Occipital lobe (tissue), 2 donors: ENCODE results near the gene MRPL4. TPM values are rescaled to one million over a fixed set of nuclear protein-coding genes. Genes with fewer than 3 reads are reported as not detected.
"Not testable (repeated sequence)": the region's sequence is repeated elsewhere in the genome, so short reads cannot be mapped to it uniquely, and the experiment has no call there.

ENCODE experiments used
- DNase-seq: peaks from one replicate; lab custom pipeline; 2025; lab: John Stamatoyannopoulos, UW
- total RNA-seq: library from RNA; depleted of rRNA; stranded (reverse); fragments of >200 nt; gene quantifications from one replicate; pipeline ENCODE4 v1.2.3, GENCODE V29; 2014

The MRPL4 gene
- total RNA-seq, 1 donor from 2014 or later, result 8.9 TPM

- no peak for DNase-seq
Observed at GRCh38 chr19:10230173-10230860, 21.7 kb upstream of the MRPL4 start.

- no peak for DNase-seq
Observed at GRCh38 chr19:10230861-10231611, 21.0 kb upstream of the MRPL4 start, which contains the start of gene S1PR2. Gene S1PR2, minus strand, starts transcription at chr19:10231331. Its CDS starts 6,426 bp downstream, at chr19:10224905.

DNA sequence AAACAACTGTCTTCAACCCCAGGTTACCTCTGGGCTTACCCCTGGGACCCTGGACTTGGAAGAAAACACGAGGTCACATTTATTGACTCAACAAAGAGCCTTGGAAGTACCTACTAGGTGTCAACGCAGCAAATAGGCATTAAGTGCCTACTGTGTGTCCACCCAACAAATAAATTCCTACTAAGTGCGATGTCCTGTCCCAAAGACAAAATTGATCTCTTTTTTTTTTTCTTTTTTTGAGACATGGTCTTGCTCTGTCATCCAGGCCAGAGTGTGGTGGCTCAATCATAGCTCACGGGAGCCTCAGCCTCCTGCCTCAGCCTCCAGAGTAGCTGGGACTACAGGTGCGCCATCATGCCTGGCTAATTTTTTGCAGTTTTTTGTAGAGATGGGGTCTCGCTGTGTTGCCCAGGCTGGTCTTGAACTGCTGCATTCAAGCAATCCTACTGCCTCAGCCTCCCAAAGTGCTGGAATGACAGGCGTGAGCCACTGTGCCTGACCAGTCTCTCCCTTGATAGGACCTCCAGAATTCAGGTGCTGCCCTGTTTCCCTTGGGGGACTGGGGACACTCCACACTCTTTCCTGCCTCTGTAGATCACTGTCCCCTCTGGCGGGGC, 20.3 kb upstream of the MRPL4 start:
- no peak for DNase-seq

- DNase-seq, result no peak
Observed at GRCh38 chr19:10233946-10234345, 18.1 kb upstream of the MRPL4 start.

GRCh38 chr19:10235003-10235402, 17.0 kb upstream of the MRPL4 start:
- DNase-seq, result no peak

DNA sequence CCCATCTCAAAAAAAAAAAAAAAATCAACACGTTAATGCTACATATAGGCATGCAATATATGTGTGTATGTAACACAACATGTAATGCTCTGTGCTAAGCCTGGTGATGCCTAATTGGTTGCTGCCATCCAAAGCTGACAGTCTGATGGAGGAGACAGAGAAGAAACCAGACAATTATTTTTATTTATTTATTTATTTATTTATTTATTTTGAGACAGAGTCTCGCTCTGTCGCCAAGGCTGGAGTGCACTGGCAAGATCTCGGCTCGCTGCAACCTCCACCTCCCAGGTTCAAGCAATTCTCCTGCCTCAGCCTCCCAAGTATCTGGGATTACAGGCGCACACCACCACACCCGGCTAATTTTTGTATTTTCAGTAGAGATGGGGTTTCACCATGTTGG, 16.6 kb upstream of the MRPL4 start:
- DNase-seq, result not testable (repeated sequence)

DNA sequence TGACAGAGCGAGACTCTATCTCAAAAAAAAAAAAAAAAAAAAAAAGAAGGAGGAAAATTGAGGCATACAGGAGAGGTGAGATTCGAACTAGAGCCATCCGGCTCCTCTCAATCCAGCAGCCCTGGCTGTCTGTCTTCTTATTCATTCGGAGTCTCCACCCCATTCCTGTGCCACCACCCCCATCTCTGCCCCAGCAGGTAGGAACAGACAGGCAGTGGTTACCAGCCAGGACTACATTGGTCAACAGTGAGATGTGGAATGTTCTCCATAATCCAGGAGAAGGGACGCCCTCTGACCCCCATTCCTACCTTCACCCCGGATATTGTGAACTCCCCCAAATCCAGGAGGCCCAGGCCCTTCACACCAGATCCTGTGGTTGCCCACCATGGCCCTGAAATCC, 14.3 kb upstream of the MRPL4 start:
- DNase-seq, result no peak

DNA sequence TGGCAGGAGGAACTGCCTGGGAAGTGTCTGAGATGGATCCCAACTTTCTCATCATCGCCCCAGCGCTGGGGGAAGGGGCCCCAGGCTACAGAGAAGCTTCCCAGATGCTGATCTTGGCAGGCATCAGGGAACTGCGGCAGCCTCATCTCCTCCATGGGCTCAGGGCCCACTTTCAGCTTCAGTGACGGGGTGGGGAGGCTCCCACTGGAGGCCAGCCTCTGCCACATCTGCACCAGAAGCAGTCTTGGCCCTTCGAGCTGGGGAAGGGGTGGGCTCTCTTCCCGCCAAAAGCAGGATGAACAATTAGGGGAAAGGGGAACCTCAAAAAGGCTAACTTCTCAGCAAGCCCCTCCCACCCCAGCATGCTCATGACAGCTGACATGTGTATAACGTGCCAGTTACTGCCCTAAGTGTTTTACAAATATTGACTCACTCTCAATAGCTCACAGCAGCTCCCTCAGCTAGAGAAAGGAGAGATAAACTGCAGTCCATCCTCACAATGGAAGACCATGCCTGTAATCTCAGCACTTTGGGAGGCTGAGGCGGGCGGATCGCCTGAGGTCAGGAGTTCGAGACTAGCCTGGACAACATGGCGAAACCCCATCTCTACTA, 13.7 kb upstream of the MRPL4 start:
- no peak for DNase-seq

- DNase-seq, result not testable (repeated sequence)
Observed at GRCh38 chr19:10241826-10242449, 10.1 kb upstream of the MRPL4 start.

DNA sequence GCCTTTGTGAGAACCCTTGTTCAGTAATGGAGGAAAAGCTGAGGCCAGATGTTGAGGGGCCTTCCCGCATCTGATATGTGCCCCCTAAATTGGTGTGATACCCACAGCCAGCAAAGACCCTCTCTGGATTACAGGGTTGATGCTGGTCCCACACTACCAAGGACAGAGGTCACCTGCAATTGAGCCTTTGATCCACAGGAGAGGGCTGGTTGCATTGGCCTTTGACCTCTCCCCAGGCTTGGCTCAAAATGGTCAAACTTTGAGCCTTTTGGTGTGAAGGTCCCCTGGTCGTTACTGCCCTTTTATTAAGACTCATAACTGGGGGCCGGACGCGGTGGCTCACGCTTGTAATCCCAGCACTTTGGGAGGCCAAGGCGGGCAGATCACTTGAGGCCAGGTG, 8.4 kb upstream of the MRPL4 start:
- DNase-seq, result no peak

GRCh38 chr19:10245189-10245939, 6.7 kb upstream of the MRPL4 start:
- no peak for DNase-seq

DNA sequence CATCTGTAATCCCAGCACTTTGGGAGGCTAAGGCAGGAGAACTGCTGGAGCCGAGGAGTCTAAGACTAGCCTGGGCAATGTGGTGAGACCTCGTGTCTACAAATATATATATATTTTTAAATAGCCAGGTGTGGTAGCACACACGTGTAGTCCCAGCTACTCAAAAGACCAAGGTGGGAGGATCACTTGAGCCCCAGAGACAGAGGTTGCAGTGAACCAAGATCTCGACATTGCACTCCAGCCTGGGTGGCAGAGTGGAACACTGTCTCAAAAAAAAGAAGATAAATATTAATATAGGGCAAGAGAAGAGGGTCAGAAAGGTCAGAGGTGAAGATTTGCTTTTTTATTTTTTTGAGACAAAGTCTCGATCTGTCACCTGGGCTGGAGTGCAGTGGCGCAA, 5.5 kb upstream of the MRPL4 start:
- no peak for DNase-seq

DNA sequence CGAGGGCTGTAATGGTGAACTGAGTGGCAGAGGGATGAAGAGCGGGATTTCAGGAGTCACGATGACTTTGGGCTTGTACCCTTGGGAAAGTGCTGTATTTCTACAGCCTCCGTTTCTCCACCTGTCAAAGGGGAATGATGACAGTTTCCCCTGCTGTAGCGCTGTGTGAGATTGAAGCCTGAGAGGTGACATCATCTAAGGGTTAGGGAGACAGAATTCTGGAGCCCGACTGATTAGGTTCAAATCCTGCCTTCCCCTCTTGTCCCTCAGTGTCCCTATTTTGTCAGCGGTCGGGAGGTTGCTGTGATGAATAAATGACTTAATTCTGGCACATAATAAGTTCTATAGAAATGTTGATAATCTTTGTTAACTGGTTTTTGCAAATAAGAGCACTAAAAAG, 693 bp downstream of the MRPL4 start:
- no peak for DNase-seq

DNA sequence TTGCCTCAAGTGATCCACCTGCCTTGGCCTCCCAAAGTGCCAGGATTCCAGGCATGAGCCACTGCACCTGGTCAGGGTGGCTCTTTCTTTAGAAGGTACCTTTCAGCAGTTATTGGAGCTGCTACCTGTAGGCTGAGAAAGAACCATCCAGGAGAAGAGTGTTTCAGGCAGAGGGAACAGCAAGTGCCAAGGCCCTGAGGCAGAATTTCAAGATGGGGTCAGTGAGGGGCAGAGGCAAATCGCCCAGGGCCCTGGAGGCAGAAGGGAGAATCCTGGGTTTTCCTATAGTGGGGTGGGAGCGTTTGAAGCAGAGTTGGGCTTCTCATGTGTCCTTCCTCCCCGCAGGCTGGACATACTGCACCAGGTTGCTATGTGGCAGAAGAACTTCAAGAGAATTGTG, 2.2 kb downstream of the MRPL4 start:
- no peak for DNase-seq

- no peak for DNase-seq
Observed at GRCh38 chr19:10255358-10255757, 3.3 kb downstream of the MRPL4 start.

DNA sequence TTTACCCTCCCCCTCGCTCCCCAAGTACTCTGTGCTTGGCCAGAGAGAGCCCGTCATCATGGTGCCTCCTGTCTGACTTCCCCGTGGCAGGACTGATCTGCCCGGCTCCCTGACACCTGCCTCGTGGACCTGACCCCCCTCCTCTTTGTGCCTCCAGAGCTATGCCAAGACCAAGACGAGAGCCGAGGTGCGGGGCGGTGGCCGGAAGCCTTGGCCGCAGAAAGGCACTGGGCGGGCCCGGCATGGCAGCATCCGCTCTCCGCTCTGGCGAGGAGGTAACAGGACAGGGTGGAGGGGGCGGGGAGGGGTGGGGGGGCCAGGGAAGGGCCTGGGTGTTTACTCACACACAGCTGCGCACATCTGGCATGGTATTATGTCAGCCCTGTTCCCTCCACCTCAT, 4.5 kb downstream of the MRPL4 start:
- DNase-seq, result no peak

GRCh38 chr19:10256970-10257615, 5.1 kb downstream of the MRPL4 start:
- DNase-seq, result no peak

DNA sequence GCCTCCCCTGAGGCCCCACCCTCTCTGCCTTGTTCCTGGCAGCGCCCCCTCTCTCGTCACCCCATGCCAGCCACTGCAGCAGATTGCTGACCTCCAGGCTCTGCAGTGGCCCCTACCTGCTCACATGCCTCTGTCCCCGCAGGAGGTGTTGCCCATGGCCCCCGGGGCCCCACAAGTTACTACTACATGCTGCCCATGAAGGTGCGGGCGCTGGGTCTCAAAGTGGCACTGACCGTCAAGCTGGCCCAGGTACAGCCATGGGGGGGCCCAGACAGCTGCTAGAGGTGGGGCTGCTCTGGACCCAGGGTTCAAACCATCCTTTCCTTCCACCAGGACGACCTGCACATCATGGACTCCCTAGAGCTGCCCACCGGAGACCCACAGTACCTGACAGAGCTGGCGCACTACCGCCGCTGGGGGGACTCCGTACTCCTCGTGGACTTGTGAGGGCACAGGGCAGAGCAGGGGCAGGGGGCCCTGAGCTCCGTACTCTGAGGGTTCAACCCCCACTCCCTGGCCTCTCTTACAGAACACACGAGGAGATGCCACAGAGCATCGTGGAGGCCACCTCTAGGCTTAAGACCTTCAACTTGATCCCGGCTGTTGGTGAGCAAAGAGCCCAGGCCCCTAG, 6.2 kb downstream of the MRPL4 start:
- no peak for DNase-seq

DNA sequence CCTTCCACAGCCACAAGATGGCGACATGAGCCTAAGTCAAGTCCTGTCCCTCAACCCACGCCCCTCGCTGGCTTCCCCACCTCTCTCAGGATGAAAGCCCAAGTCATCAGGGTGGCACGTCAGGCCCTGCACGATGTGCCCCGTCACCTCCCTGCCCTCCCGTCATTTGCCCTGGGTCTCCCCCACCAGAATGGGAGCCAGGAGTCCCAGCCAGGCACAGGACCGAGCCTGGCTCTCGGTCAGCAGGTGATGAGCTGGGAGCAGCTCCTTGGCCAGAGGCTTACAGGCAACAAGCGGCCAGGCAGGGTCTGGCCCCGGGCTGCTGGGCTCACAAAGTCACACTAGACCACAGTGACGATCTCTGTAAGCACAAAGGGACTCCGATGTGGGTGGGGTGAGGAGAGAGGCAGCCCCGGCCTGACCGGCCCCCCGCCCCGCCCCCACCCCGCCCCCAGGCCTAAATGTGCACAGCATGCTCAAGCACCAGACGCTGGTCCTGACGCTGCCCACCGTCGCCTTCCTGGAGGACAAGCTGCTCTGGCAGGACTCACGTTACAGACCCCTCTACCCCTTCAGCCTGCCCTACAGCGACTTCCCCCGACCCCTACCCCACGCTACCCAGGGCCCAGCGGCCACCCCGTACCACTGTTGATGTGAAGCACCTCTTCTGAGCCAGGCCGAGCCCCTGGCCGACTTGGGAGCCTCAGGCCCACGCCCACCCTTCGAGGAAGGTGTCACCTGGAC, 7.3 kb downstream of the MRPL4 start:
- no peak for DNase-seq
